CD4-positive, alpha-beta T cell treated with Interleukin-4 for 4 hours (primary cell): ENCODE data around the gene NRARP.
A peak's percentile ranks its signal among the peaks of the same experiment; 100 is the strongest.
"Not testable (repeated sequence)": the region's sequence is repeated elsewhere in the genome, so short reads cannot be mapped to it uniquely, and the experiment has no call there.

Experiments used
- DNase-seq: peaks from one replicate; pipeline ENCODE4 v3.0.0-alpha.2; 2020

Gene NRARP

GRCh38 chr9:137302118-137302448 is at the start of gene NRARP:
TSS of gene NRARP (minus strand) at chr9:137302271. CDS start at chr9:137301928, 343 bp downstream.
- DNase-seq = peak; percentile 88

- no peak for DNase-seq
Observed at GRCh38 chr9:137350696-137351584, 48.9 kb upstream of the NRARP start.

- no peak for DNase-seq
Observed at GRCh38 chr9:137349471-137350033, 47.5 kb upstream of the NRARP start.

- DNase-seq = no peak
Observed at GRCh38 chr9:137348769-137349470, 46.8 kb upstream of the NRARP start.

GRCh38 chr9:137347928-137348327 is 45.9 kb upstream of the NRARP start:
- no peak for DNase-seq

GRCh38 chr9:137342482-137342881 is 40.4 kb upstream of the NRARP start:
- DNase-seq = no peak

- DNase-seq = no peak
Observed at GRCh38 chr9:137341227-137341626, 39.2 kb upstream of the NRARP start.

GRCh38 chr9:137339908-137340462 is 37.9 kb upstream of the NRARP start:
- not testable (repeated sequence) for DNase-seq

- no peak for DNase-seq
Observed at GRCh38 chr9:137339045-137339907, 37.2 kb upstream of the NRARP start.

GRCh38 chr9:137336735-137337134 is 34.7 kb upstream of the NRARP start:
- DNase-seq = no peak

- no peak for DNase-seq
Observed at GRCh38 chr9:137333016-137333671, 31.1 kb upstream of the NRARP start.

GRCh38 chr9:137331929-137332328 is 29.9 kb upstream of the NRARP start:
- DNase-seq = no peak

- DNase-seq = no peak
Observed at GRCh38 chr9:137330689-137331088, 28.6 kb upstream of the NRARP start.

- not testable (repeated sequence) for DNase-seq
Observed at GRCh38 chr9:137329590-137329989, 27.5 kb upstream of the NRARP start.

- DNase-seq = not testable (repeated sequence)
Observed at GRCh38 chr9:137327641-137328550, 25.8 kb upstream of the NRARP start.

GRCh38 chr9:137326445-137327065 is 24.5 kb upstream of the NRARP start:
- DNase-seq = peak; percentile 24

GRCh38 chr9:137325799-137326198 is 23.7 kb upstream of the NRARP start:
- no peak for DNase-seq

GRCh38 chr9:137325124-137325523 is 23.1 kb upstream of the NRARP start:
- no peak for DNase-seq

- no peak for DNase-seq
Observed at GRCh38 chr9:137323531-137324331, 21.7 kb upstream of the NRARP start.
